Neural cell (in vitro differentiated cells): Measurements from ENCODE around the gene MACROD1. TPM values are rescaled to one million over a fixed set of nuclear protein-coding genes. Genes with fewer than 3 reads are reported as not detected.

Source experiments
- H2AFZ ChIP-seq: fragments of 200-600, 300-800 bp; sonication (generic), shearing (Covaris generic); 2 replicates; pipeline ENCODE4 v1.6.0; 2014; ENCODE audit warnings: low read depth, mild to moderate bottlenecking, antibody characterized with exemption, low read length, moderate library complexity
- H3F3A ChIP-seq: fragments of 200-600 bp; shearing (Covaris generic); 2 replicates; pipeline ENCODE4 v1.6.1; 2016; ENCODE audit warnings: mild to moderate bottlenecking, moderate library complexity, mixed read lengths, antibody characterized with exemption, low read length; ENCODE audit not compliant: insufficient read depth, poor library complexity, severe bottlenecking
- H3K27ac ChIP-seq: fragments of 200-600, 300-800 bp; sonication (generic), shearing (Covaris generic); 2 replicates; pipeline ENCODE4 v1.5.1; 2014; ENCODE audit warnings: mild to moderate bottlenecking, low read length, moderate library complexity
- H3K27me3 ChIP-seq: fragments of 300-800, 200-600 bp; sonication (generic), shearing (Covaris generic); 2 replicates; pipeline ENCODE4 v1.6.0; 2014; ENCODE audit warnings: mild to moderate bottlenecking, low read depth, low read length, moderate library complexity; ENCODE audit not compliant: insufficient read depth
- H3K36me3 ChIP-seq: fragments of 300-800, 200-600 bp; sonication (generic), shearing (Covaris generic); 2 replicates; pipeline ENCODE4 v1.5.1; 2014; ENCODE audit warnings: mild to moderate bottlenecking, antibody characterized with exemption, low read length, moderate library complexity; ENCODE audit not compliant: insufficient read depth
- H3K4me2 ChIP-seq: fragments of 300-800, 200-600 bp; sonication (generic), shearing (Covaris generic); 2 replicates; pipeline ENCODE4 v1.6.0; 2014; ENCODE audit warnings: mild to moderate bottlenecking, low read length
- H3K4me3 ChIP-seq: fragments of 300-800, 200-600 bp; sonication (generic), shearing (Covaris generic); 2 replicates; pipeline ENCODE4 v1.5.1; 2014; ENCODE audit warnings: mild to moderate bottlenecking, low read length, moderate library complexity
- H3K79me2 ChIP-seq: fragments of 200-600 bp; shearing (Covaris generic); replicated peaks from 2 replicates; pipeline ENCODE4 v1.6.0; 2014; ENCODE audit warnings: mild to moderate bottlenecking, low read length, moderate library complexity; ENCODE audit not compliant: insufficient read depth
- H3K9ac ChIP-seq: fragments of 300-800, 200-600 bp; sonication (generic), shearing (Covaris generic); 2 replicates; pipeline ENCODE4 v1.6.1; 2016; ENCODE audit warnings: mild to moderate bottlenecking, low read length, mixed read lengths
- H3K9me2 ChIP-seq: fragments of 200-600 bp; shearing (Covaris generic); 2 replicates; pipeline ENCODE4 v1.6.1; 2016; ENCODE audit warnings: mild to moderate bottlenecking, low read length, mixed read lengths; ENCODE audit not compliant: insufficient read depth
- H3K9me3 ChIP-seq: fragments of 200-600, 300-800 bp; sonication (generic), shearing (Covaris generic); 2 replicates; pipeline ENCODE4 v1.6.1; 2016; ENCODE audit warnings: mild to moderate bottlenecking, mixed run types, low read length, moderate library complexity, mixed read lengths
- H4K20me1 ChIP-seq: fragments of 200-600 bp; shearing (Covaris generic); 2 replicates; pipeline ENCODE4 v1.6.1; 2016; ENCODE audit warnings: mild to moderate bottlenecking, mixed run types; ENCODE audit not compliant: insufficient read depth
- EP300 ChIP-seq: fragments of 450-650 bp; conservative IDR thresholded peaks from 2 replicates; pipeline ENCODE4 v1.6.1; 2014; ENCODE audit warnings: antibody characterized with exemption, mild to moderate bottlenecking, moderate library complexity; ENCODE audit not compliant: poor library complexity, severe bottlenecking
- EZH2 ChIP-seq: fragments of 200-600, 300-800 bp; shearing (Covaris generic), sonication (generic); IDR thresholded peaks from 2 replicates; pipeline ENCODE4 v1.6.1; 2014; ENCODE audit warnings: antibody characterized with exemption, low read length, borderline replicate concordance, mild to moderate bottlenecking; ENCODE audit not compliant: insufficient read depth, poor library complexity, severe bottlenecking
- MXI1 ChIP-seq: fragments of 450-650 bp; conservative IDR thresholded peaks from 2 replicates; pipeline ENCODE4 v1.6.1; 2014; ENCODE audit warnings: antibody characterized with exemption, mild to moderate bottlenecking; ENCODE audit not compliant: poor library complexity, severe bottlenecking
- POLR2AphosphoS5 ChIP-seq: IDR thresholded peaks from 2 replicates; pipeline ENCODE4 v1.6.1; 2012
- RAD21 ChIP-seq: fragments of 450-650 bp; conservative IDR thresholded peaks from 2 replicates; pipeline ENCODE4 v1.6.1; 2014; ENCODE audit warnings: antibody characterized with exemption, mild to moderate bottlenecking, moderate library complexity
- SMC3 ChIP-seq: fragments of 450-650 bp; conservative IDR thresholded peaks from 2 replicates; pipeline ENCODE4 v1.6.1; 2014; ENCODE audit warnings: antibody characterized with exemption, mild to moderate bottlenecking, moderate library complexity; ENCODE audit not compliant: poor library complexity
- TAF1 ChIP-seq: IDR thresholded peaks from 2 replicates; pipeline ENCODE4 v1.6.1; 2012; ENCODE audit warnings: low read depth
- polyA plus RNA-seq: library from polyadenylated mRNA; depleted of rRNA; stranded (reverse); fragments of >200 nt; gene quantifications from 2 replicates; pipeline ENCODE4 v1.2.3, GENCODE V29; 2014
- TF ChIP-seq, protein P1 (sequence below): IDR thresholded peaks from 2 replicates; pipeline ENCODE4 v1.6.1; 2012; ENCODE audit warnings: borderline replicate concordance
- TF ChIP-seq, protein P2 (sequence below): fragments of 450-650 bp; IDR thresholded peaks from 2 replicates; pipeline ENCODE4 v1.5.1; 2014; ENCODE audit warnings: antibody characterized with exemption, mild to moderate bottlenecking, moderate library complexity; ENCODE audit not compliant: poor library complexity, severe bottlenecking

The MACROD1 gene
- polyA plus RNA-seq, 1 donor from 2014 or later = 30.8 TPM

DNA sequence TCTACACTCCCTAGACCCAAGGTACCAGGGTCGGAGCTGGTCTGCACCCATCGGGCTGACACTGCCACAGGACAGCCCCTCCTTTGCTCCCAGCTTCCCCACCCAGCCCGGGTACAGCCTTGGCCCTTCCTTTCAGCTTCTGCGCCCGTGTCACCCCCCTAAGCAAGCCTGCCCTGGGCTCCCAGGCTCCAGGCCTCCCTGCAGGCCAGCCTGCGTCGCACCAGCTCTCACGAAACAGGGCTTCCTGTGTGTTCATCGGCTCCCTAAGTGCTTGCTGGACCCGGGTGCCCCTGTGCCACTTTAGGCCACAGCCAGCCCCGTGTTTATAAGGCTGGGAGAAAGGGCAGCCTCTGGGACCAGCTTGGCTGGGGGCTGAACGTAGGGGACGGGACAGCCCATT is 109.1 kb downstream of the MACROD1 start:
- Histone ChIP-seq H3K9ac (no peak overlapping the region), H3K79me2 (no peaks in the 10 kb centered on the region), H3K4me2 (no peak overlapping the region), H3K27ac (no peak overlapping the region), H4K20me1 (no peaks in the 10 kb centered on the region), H3F3A (no peaks in the 10 kb centered on the region), H3K4me3 (no peak overlapping the region), H3K9me3 (no peaks in the 10 kb centered on the region), H3K36me3 (no peaks in the 10 kb centered on the region), H2AFZ (no peak overlapping the region), H3K9me2 (no peaks in the 10 kb centered on the region), H3K27me3 (no peaks in the 10 kb centered on the region)
- TF ChIP-seq RAD21 = no peak
- TF ChIP-seq, protein P1, sequence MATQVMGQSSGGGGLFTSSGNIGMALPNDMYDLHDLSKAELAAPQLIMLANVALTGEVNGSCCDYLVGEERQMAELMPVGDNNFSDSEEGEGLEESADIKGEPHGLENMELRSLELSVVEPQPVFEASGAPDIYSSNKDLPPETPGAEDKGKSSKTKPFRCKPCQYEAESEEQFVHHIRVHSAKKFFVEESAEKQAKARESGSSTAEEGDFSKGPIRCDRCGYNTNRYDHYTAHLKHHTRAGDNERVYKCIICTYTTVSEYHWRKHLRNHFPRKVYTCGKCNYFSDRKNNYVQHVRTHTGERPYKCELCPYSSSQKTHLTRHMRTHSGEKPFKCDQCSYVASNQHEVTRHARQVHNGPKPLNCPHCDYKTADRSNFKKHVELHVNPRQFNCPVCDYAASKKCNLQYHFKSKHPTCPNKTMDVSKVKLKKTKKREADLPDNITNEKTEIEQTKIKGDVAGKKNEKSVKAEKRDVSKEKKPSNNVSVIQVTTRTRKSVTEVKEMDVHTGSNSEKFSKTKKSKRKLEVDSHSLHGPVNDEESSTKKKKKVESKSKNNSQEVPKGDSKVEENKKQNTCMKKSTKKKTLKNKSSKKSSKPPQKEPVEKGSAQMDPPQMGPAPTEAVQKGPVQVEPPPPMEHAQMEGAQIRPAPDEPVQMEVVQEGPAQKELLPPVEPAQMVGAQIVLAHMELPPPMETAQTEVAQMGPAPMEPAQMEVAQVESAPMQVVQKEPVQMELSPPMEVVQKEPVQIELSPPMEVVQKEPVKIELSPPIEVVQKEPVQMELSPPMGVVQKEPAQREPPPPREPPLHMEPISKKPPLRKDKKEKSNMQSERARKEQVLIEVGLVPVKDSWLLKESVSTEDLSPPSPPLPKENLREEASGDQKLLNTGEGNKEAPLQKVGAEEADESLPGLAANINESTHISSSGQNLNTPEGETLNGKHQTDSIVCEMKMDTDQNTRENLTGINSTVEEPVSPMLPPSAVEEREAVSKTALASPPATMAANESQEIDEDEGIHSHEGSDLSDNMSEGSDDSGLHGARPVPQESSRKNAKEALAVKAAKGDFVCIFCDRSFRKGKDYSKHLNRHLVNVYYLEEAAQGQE = no peak
- TF ChIP-seq EZH2 = no peak
- TF ChIP-seq SMC3 = no peak
- no peak for TF ChIP-seq TAF1
- TF ChIP-seq, protein P2, sequence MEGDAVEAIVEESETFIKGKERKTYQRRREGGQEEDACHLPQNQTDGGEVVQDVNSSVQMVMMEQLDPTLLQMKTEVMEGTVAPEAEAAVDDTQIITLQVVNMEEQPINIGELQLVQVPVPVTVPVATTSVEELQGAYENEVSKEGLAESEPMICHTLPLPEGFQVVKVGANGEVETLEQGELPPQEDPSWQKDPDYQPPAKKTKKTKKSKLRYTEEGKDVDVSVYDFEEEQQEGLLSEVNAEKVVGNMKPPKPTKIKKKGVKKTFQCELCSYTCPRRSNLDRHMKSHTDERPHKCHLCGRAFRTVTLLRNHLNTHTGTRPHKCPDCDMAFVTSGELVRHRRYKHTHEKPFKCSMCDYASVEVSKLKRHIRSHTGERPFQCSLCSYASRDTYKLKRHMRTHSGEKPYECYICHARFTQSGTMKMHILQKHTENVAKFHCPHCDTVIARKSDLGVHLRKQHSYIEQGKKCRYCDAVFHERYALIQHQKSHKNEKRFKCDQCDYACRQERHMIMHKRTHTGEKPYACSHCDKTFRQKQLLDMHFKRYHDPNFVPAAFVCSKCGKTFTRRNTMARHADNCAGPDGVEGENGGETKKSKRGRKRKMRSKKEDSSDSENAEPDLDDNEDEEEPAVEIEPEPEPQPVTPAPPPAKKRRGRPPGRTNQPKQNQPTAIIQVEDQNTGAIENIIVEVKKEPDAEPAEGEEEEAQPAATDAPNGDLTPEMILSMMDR = no peak
- TF ChIP-seq EP300 = no peak
- TF ChIP-seq POLR2AphosphoS5 = no peak
- no peak for TF ChIP-seq MXI1

DNA sequence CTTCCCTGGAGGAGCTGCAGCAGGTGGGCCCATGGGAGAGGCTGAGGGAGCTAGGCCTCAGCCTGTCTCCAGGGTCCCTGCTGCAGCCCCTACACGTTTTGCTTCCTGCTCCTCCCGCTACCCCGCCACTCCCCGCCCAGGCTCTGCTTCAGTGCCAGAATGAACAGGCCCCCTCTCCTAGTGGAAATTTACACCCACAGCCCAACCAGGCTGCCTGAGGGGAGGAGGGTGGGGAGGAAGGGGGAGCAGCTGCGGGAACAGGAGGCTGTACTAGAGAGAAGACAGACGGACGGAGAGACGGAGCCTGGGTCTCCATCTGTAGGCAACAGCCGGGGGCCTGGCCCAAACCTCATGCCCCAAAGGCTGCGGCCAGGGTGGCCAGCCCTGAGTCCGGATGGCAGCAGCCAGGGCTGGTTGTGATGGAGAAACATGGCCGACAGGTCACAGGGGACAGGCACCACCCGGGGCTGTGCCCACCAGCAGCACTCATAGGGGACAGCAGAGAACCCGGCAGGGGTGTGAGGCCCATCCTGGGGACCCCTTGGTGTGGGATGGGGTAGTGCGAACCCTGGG is 109.6 kb downstream of the MACROD1 start:
- no peak overlapping the region for H3K4me3 ChIP-seq
- H3K27me3 ChIP-seq = no peaks in the 10 kb centered on the region

More for the DNA sequence above, 109.6 kb downstream of the MACROD1 start:
- H3K9me3 ChIP-seq = no peaks in the 10 kb centered on the region
- H3F3A ChIP-seq = no peaks in the 10 kb centered on the region
- no peak overlapping the region for H3K27ac ChIP-seq
- H4K20me1 ChIP-seq = no peaks in the 10 kb centered on the region
- H3K9ac ChIP-seq = no peak overlapping the region
- no peak overlapping the region for H3K4me2 ChIP-seq
- TF ChIP-seq RAD21 (no peak), MXI1 (no peak), EZH2 (no peak), SMC3 (no peak), TAF1 (no peak), EP300 (no peak), POLR2AphosphoS5 (no peak)
- TF ChIP-seq, protein P2 = no peak
- TF ChIP-seq, protein P1 = no peak
- H3K9me2 ChIP-seq = no peaks in the 10 kb centered on the region
- H3K36me3 ChIP-seq = no peaks in the 10 kb centered on the region
- no peaks in the 10 kb centered on the region for H3K79me2 ChIP-seq
- no peak overlapping the region for H2AFZ ChIP-seq
